ENCODE results near the gene MMP23B. TPM values are rescaled to one million over a fixed set of nuclear protein-coding genes. Genes with fewer than 3 reads are reported as not detected.
"Not testable (repeated sequence)": the region's sequence is repeated elsewhere in the genome, so short reads cannot be mapped to it uniquely, and the experiment has no call there.

MMP23B gene
- total RNA-seq, 1 donor from 2014 or later, result 8.5 TPM

GRCh38 chr1:1629430-1630190 lies 2.4 kb upstream of the MMP23B start:
- TF ChIP-seq CTCF (IDR thresholded peaks at IDR 0.05), result no peak
- no peak for DNase-seq (ENCODE audit: extremely low spot score, unreplicated experiment)
- H3K9me3 Mint-ChIP-seq (ENCODE audit: unreplicated experiment), result no peaks in the 10 kb centered on the region

GRCh38 chr1:1630191-1630964 lies 1.6 kb upstream of the MMP23B start:
- H3K36me3 Mint-ChIP-seq (ENCODE audit: unreplicated experiment), result no peaks in the 10 kb centered on the region
- no peak overlapping the region for H3K27ac Mint-ChIP-seq (ENCODE audit: unreplicated experiment)
- TF ChIP-seq CTCF (IDR thresholded peaks at IDR 0.05), result no peak
- H3K27me3 Mint-ChIP-seq (ENCODE audit: unreplicated experiment), result no peaks in the 10 kb centered on the region
- H3K4me1 Mint-ChIP-seq (ENCODE audit: unreplicated experiment), result peaks cover 2% of the 10 kb centered on the region
- DNase-seq (ENCODE audit: extremely low spot score, unreplicated experiment), result no peak
- no peak overlapping the region for H3K4me3 Mint-ChIP-seq (ENCODE audit: unreplicated experiment)
- no peaks in the 10 kb centered on the region for H3K9me3 Mint-ChIP-seq (ENCODE audit: unreplicated experiment)

More at GRCh38 chr1:1629430-1630190, 2.4 kb upstream of the MMP23B start:
- Mint-ChIP-seq H3K27me3 (ENCODE audit: unreplicated experiment) (no peaks in the 10 kb centered on the region), H3K4me1 (ENCODE audit: unreplicated experiment) (peaks cover 2% of the 10 kb centered on the region), H3K4me3 (ENCODE audit: unreplicated experiment) (no peak overlapping the region), H3K36me3 (ENCODE audit: unreplicated experiment) (no peaks in the 10 kb centered on the region), H3K27ac (ENCODE audit: unreplicated experiment) (no peak overlapping the region)

DNA sequence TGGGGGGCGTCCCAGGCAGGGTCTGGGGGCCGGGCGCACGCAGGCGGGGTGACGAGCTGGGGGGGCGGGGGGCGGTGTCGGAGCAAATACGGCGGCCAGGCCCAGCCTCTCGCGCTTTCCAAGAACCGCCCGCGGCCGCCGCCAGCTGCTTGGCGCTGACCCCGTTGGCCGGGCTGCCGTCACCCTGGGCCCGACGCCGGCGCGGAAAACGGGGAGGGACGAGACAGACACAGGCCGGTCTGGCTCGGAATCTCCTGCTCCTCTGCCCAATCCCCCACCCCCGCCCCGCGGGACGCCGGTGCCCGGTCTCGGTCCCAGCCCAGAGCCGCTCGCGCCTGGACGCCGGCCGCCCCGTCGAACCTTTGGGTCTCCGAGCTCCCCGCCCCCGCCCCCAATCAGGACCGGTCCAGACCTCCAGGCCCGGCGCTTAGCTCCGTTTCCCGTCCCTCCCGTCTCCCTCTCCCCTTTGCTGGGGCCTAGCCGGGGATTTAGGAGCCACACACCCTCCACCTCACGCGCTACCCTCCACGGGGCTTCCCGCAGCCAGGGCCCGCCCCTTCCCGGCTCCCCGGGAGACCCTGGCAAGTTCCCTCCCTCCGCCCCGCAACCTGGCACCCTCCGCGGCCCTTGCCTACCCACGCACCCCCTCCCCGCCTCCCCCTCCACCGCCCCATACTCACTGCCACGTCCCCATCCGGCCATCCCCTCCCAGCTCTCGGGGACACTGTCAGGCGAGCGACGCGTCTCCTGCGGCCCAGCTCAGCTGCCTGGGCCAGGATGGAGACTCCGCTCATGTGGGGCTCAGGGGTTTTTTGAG lies 800 bp upstream of the MMP23B start:
- Mint-ChIP-seq H3K4me1 (ENCODE audit: unreplicated experiment) (peaks cover 2% of the 10 kb centered on the region), H3K4me3 (ENCODE audit: unreplicated experiment) (no peak overlapping the region), H3K27ac (ENCODE audit: unreplicated experiment) (no peak overlapping the region), H3K27me3 (ENCODE audit: unreplicated experiment) (no peaks in the 10 kb centered on the region), H3K9me3 (ENCODE audit: unreplicated experiment) (no peaks in the 10 kb centered on the region), H3K36me3 (ENCODE audit: unreplicated experiment) (no peaks in the 10 kb centered on the region)
- no peak for TF ChIP-seq CTCF (IDR thresholded peaks at IDR 0.05)
- no peak for DNase-seq (ENCODE audit: extremely low spot score, unreplicated experiment)

DNA sequence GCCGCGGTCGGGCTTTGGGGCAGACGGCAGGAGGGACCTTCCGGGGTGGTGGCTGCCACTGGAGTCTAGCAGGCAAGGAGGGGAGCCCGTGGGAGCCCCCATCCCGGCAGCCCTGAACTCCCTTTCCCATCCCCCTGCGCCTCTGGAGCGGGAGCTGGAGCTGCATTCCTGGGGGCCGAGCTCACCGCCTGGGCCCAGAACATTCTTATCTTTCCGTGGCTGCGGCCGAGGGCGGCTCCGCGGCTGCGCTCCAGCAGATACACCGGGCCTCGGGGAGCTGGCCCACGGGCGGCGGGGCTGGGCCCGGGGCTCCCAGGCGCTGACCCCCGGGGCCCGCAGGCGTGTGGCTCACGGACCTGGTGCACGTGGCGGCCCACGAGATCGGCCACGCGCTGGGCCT lies 1.4 kb downstream of the MMP23B start:
- H3K4me3 Mint-ChIP-seq (ENCODE audit: unreplicated experiment); H3K4me1 Mint-ChIP-seq (ENCODE audit: unreplicated experiment); DNase-seq (ENCODE audit: extremely low spot score, unreplicated experiment); H3K27ac Mint-ChIP-seq (ENCODE audit: unreplicated experiment); H3K9me3 Mint-ChIP-seq (ENCODE audit: unreplicated experiment); H3K36me3 Mint-ChIP-seq (ENCODE audit: unreplicated experiment); H3K27me3 Mint-ChIP-seq (ENCODE audit: unreplicated experiment): not testable (repeated sequence)

DNA sequence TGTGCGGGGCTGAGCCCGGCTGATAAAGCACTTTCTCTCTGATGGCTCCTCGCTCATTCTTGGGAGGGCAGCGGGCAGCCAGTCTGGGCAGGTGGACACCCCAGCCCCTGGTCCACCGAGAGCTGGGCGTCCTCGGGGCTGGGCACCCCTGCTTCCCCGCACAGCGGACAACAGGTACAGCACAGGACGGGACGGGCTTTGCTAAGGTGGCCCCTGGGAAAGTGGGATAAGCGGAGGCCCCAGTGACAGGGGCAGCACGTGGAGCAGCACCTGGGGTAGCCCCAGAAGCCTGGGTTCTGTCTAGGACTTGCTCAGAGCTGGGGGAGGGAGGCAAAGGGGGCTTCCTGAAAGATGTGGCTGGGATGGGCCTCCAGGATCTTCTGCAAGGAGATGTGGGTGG lies 2.6 kb downstream of the MMP23B start:
- H3K4me1 Mint-ChIP-seq (ENCODE audit: unreplicated experiment); H3K9me3 Mint-ChIP-seq (ENCODE audit: unreplicated experiment); H3K27me3 Mint-ChIP-seq (ENCODE audit: unreplicated experiment); H3K36me3 Mint-ChIP-seq (ENCODE audit: unreplicated experiment); DNase-seq (ENCODE audit: extremely low spot score, unreplicated experiment); H3K27ac Mint-ChIP-seq (ENCODE audit: unreplicated experiment); H3K4me3 Mint-ChIP-seq (ENCODE audit: unreplicated experiment): not testable (repeated sequence)

GRCh38 chr1:1636621-1637478 lies 4.9 kb downstream of the MMP23B start:
- not testable (repeated sequence) for DNase-seq (ENCODE audit: extremely low spot score, unreplicated experiment); H3K4me1 Mint-ChIP-seq (ENCODE audit: unreplicated experiment); H3K36me3 Mint-ChIP-seq (ENCODE audit: unreplicated experiment); H3K27ac Mint-ChIP-seq (ENCODE audit: unreplicated experiment); H3K4me3 Mint-ChIP-seq (ENCODE audit: unreplicated experiment); H3K27me3 Mint-ChIP-seq (ENCODE audit: unreplicated experiment); H3K9me3 Mint-ChIP-seq (ENCODE audit: unreplicated experiment)

DNA sequence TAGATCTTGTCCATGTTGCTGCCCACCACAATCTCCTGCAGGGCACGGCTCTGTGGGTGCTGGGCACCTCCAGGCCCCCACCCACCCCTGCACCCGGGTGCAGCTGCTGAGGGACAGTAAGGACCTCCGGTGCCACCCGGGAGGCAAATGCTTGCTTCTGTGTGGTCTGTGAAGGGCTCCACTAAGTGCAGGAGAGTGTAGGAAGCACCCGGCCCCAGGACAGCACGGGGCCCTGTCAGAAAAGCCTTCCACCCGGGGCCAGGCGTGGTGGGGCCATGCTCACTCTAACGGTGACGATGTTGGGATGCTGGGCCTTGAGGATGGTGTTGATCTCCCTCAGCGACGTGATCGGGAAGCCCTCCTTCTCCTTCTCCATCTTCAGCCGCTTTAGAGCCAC lies 5.5 kb downstream of the MMP23B start:
- H3K4me1 Mint-ChIP-seq (ENCODE audit: unreplicated experiment); H3K9me3 Mint-ChIP-seq (ENCODE audit: unreplicated experiment); H3K4me3 Mint-ChIP-seq (ENCODE audit: unreplicated experiment); H3K27ac Mint-ChIP-seq (ENCODE audit: unreplicated experiment); DNase-seq (ENCODE audit: extremely low spot score, unreplicated experiment); H3K36me3 Mint-ChIP-seq (ENCODE audit: unreplicated experiment); H3K27me3 Mint-ChIP-seq (ENCODE audit: unreplicated experiment): not testable (repeated sequence)

DNA sequence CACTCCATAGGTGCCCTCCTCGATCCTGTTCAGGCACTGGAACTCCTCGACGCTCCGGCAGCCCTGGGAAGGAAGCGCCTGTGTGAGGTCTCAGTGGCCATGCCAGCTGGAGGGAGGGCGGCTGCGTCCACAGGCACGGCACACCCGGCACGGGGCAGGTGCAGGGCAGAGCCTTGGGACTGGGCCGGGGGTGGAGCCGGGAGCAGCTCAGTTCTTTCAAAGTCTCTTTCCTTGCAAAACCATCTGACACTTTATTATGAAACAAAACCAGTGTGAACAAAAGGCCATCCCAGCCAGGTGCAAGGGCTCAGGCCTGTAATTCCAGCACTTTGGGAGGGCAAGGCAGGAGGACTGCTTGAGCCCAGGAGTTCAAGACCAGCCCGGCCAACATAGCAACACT lies 6.6 kb downstream of the MMP23B start:
- not testable (repeated sequence) for H3K27ac Mint-ChIP-seq (ENCODE audit: unreplicated experiment); H3K4me3 Mint-ChIP-seq (ENCODE audit: unreplicated experiment); DNase-seq (ENCODE audit: extremely low spot score, unreplicated experiment); H3K27me3 Mint-ChIP-seq (ENCODE audit: unreplicated experiment); H3K4me1 Mint-ChIP-seq (ENCODE audit: unreplicated experiment); H3K9me3 Mint-ChIP-seq (ENCODE audit: unreplicated experiment); H3K36me3 Mint-ChIP-seq (ENCODE audit: unreplicated experiment)

Measured in osteocyte (in vitro differentiated cells).